HepG2 (cell line): ENCODE data around the gene ALLC. TPM values are rescaled to one million over a fixed set of nuclear protein-coding genes. Genes with fewer than 3 reads are reported as not detected.
"Not testable (repeated sequence)": the region's sequence is repeated elsewhere in the genome, so short reads cannot be mapped to it uniquely, and the experiment has no call there.

Experiments
- ATAC-seq: fragments of 200-7000 bp; cut with Tn5 transposase; 3 replicates; pipeline ENCODE4 v1.9.1; 2020; ENCODE audit warnings: mild to moderate bottlenecking, moderate library complexity
- BruUV-seq: library from RNA; stranded (reverse); fragments of 400-500 nt; replicated peaks from 2 replicates; lab custom pipeline; 2021; lab: Mats Ljungman, UMichigan
- CTCF ChIA-PET: fragments of 300-600 bp; formaldehyde crosslinking; extraction: SDS; loops from one replicate; lab custom pipeline; 2021; ENCODE audit warnings: low total read pairs, inconsistent platforms, low intra/inter-chr PET ratio; lab: Yijun Ruan, JAX
- POLR2A ChIA-PET: fragments of 350-600 bp; sonication (Branson Sonifier 250); formaldehyde crosslinking; loops from one replicate; lab custom pipeline; 2020; ENCODE audit warnings: antibody characterized with exemption, inconsistent platforms; lab: Yijun Ruan, JAX
- DNase-seq: peaks from one replicate; pipeline ENCODE4 v3.0.0-alpha.2; 2015; ENCODE audit warnings: low spot score
- FAIRE-seq: peaks from 3 replicates; lab custom pipeline; 2011; peaks lifted over from hg19 to GRCh38; lab: Jason Lieb, UNC
- H2AFZ ChIP-seq: one replicate; pipeline ENCODE4 v1.6.1; 2011; ENCODE audit warnings: low read length, inconsistent platforms
- H3K27ac ChIP-seq: fragments of 300-600 bp; 3 replicates; pipeline ENCODE4 v1.8.0; 2011; ENCODE audit warnings: mixed run types, mild to moderate bottlenecking, mixed read lengths, low read length, inconsistent platforms; ENCODE audit not compliant: insufficient read depth; ENCODE audit errors: extremely low read length
- H3K27me3 ChIP-seq, 2 experiments: fragments of 200-600 bp in 1 of 2; 2 replicates in 1 of 2; 3 replicates in 1 of 2; pipeline versions ENCODE4 v1.6.0 to v1.8.0; 2011; ENCODE audit warnings: low read length in 2 of 2, mild to moderate bottlenecking in 2 of 2, moderate library complexity in 2 of 2, inconsistent platforms in 1 of 2; ENCODE audit not compliant: insufficient read depth in 2 of 2, control insufficient read depth in 1 of 2
- H3K36me3 ChIP-seq, 2 experiments: fragments of 200-600 bp in 1 of 2; replicated peaks in 1 of 2; 2 replicates in 1 of 2; 3 replicates in 1 of 2; pipeline versions ENCODE4 v1.5.1 to v1.8.0; 2011; ENCODE audit warnings: low read length in 2 of 2, inconsistent platforms in 1 of 2; ENCODE audit not compliant: insufficient read depth in 2 of 2, control insufficient read depth in 1 of 2
- H3K4me1 ChIP-seq: 2 replicates; pipeline ENCODE4 v1.5.1; 2012; ENCODE audit warnings: low read length, inconsistent platforms; ENCODE audit not compliant: insufficient read depth
- H3K4me2 ChIP-seq: 2 replicates; pipeline ENCODE4 v1.6.0; 2011; ENCODE audit warnings: low read depth, low read length, inconsistent platforms
- H3K4me3 ChIP-seq, 3 experiments: fragments of 200-600 bp in 1 of 3; sonication (generic), shearing (Covaris generic) in 1 of 3; replicated peaks in 1 of 3; 2 replicates each; pipeline ENCODE4 v1.5.1; 2011 to 2016; ENCODE audit warnings: low read length in 3 of 3, inconsistent platforms in 2 of 3, low read depth in 2 of 3, mild to moderate bottlenecking in 2 of 3, control low read depth in 1 of 3, mixed read lengths in 1 of 3; ENCODE audit not compliant: insufficient read depth in 1 of 3
- H3K79me2 ChIP-seq: one replicate; pipeline ENCODE4 v1.6.1; 2011; ENCODE audit warnings: low read length, inconsistent platforms; ENCODE audit not compliant: insufficient read depth
- H3K9ac ChIP-seq: 2 replicates; pipeline ENCODE4 v1.6.0; 2011; ENCODE audit warnings: mild to moderate bottlenecking, low read depth, low read length, inconsistent platforms; ENCODE audit not compliant: insufficient read depth
- H3K9me3 ChIP-seq: 2 replicates; pipeline ENCODE4 v1.5.1; 2012; ENCODE audit warnings: mild to moderate bottlenecking, low read length
- H4K20me1 ChIP-seq: 2 replicates; pipeline ENCODE4 v1.6.0; 2011; ENCODE audit warnings: inconsistent platforms, mild to moderate bottlenecking, low read length, moderate library complexity; ENCODE audit not compliant: insufficient read depth
- DDIT3 ChIP-seq: sonication (generic); formaldehyde crosslinking; IDR thresholded peaks from 2 replicates; pipeline ENCODE4 v1.4.0; 2020; ENCODE audit warnings: mild to moderate bottlenecking, missing genetic modification reagents
- NR0B2 ChIP-seq: sonication (generic); formaldehyde crosslinking; IDR thresholded peaks from 2 replicates; pipeline ENCODE4 v1.4.0; 2020; ENCODE audit warnings: mild to moderate bottlenecking, missing genetic modification reagents
- SYNCRIP ChIP-seq: fragments of 200-400 bp; formaldehyde crosslinking; IDR thresholded peaks from 2 replicates; pipeline ENCODE4 v1.6.1; 2018; ENCODE audit warnings: mild to moderate bottlenecking, low read depth, low read length; ENCODE audit not compliant: insufficient read depth
- U2AF2 ChIP-seq: fragments of 200-400 bp; formaldehyde crosslinking; IDR thresholded peaks from 2 replicates; pipeline ENCODE4 v1.6.1; 2017; ENCODE audit warnings: low read depth, mild to moderate bottlenecking, low read length
- ZNF337 ChIP-seq: sonication (generic); formaldehyde crosslinking; IDR thresholded peaks from 2 replicates; pipeline ENCODE4 v1.5.1; 2020; ENCODE audit warnings: missing genetic modification reagents, low read depth, mild to moderate bottlenecking, borderline replicate concordance
- ZNF546 ChIP-seq: sonication (generic); formaldehyde crosslinking; conservative IDR thresholded peaks from 2 replicates; pipeline ENCODE4 v1.8.1; 2023; ENCODE audit warnings: mild to moderate bottlenecking, missing genetic modification reagents
- ZNF576 ChIP-seq: sonication (generic); formaldehyde crosslinking; IDR thresholded peaks from 2 replicates; pipeline ENCODE4 v1.4.0; 2020; ENCODE audit warnings: mild to moderate bottlenecking, missing genetic modification reagents
- ZNF710 ChIP-seq: sonication (generic); formaldehyde crosslinking; IDR thresholded peaks from 2 replicates; pipeline ENCODE4 v1.5.0; 2020; ENCODE audit warnings: mild to moderate bottlenecking, missing genetic modification reagents, borderline replicate concordance
- ZNF883 ChIP-seq: sonication (generic); formaldehyde crosslinking; IDR thresholded peaks from 2 replicates; pipeline ENCODE4 v1.5.1; 2020; ENCODE audit warnings: mild to moderate bottlenecking, missing genetic modification reagents; ENCODE audit errors: not compliant biosample characterization
- ZUFSP ChIP-seq: sonication (generic); formaldehyde crosslinking; IDR thresholded peaks from 2 replicates; pipeline ENCODE4 v1.9.0; 2021; ENCODE audit warnings: missing genetic modification reagents, mild to moderate bottlenecking, borderline replicate concordance
- WGBS: methylation state at CpG from one replicate; pipeline ENCODE4 v1.1.6; 2017; ENCODE audit warnings: low lambda C conversion rate; 5-methylcytosine and 5-hydroxymethylcytosine counted together
- in situ Hi-C: cut with HindIII; loops from 2 replicates; pipeline ENCODE4 v1.10.0; 2017; ENCODE audit warnings: low pct_unique_long_range_greater_than_20kb; ENCODE audit not compliant: extremely low pct_ligation_motif_present
- intact Hi-C: fragments of 100-400 bp; cut with micrococcal nuclease; formaldehyde crosslinking; loops from one replicate; pipeline ENCODE4 v1.10.0; 2022; ENCODE audit not compliant: unreplicated experiment
- polyA plus RNA-seq, 8 experiments: library from polyadenylated mRNA; depleted of rRNA in 3 of 8; stranded (reverse) in 7 of 8; unstranded in 1 of 8; fragments of >200 nt; fragmentation: Illumina TruSeq in 4 of 8; extraction: Trizol in 4 of 8; gene quantifications; 2 replicates each; pipeline versions ENCODE4 v1.2.1 to v1.2.3, GENCODE V29; 2011 to 2016; ENCODE audit warnings: low read depth in 4 of 8, missing spikeins in 1 of 8, mixed read lengths in 1 of 8; ENCODE audit not compliant: insufficient read depth in 1 of 8
- total RNA-seq, 5 experiments: library from RNA; depleted of rRNA; stranded (reverse); fragments of >200 nt; fragmentation: Illumina TruSeq; extraction: Trizol; gene quantifications; 2 replicates each; pipeline ENCODE4 v1.2.3, GENCODE V29; 2016; ENCODE audit warnings: low read depth in 1 of 5

ALLC gene
- total and polyA plus RNA-seq, 2 of the 13 experiments (the other 11 are each of a cell fraction or from before 2014, with no cell fraction given), result 0.08 to 0.11 TPM

- Histone ChIP-seq H2AFZ (no peak overlapping the region), H3K27me3 (peaks cover 2 to 7% of the 10 kb centered on the region in 2 experiments; a peak in 3 of 5 replicates), H3K36me3 (no peaks in the 10 kb centered on the region), H3K4me2 (no peak overlapping the region), H3K4me3 (no peak overlapping the region), H3K4me1 (peaks cover 47% of the 10 kb centered on the region), H4K20me1 (no peaks in the 10 kb centered on the region), H3K9me3 (no peaks in the 10 kb centered on the region), H3K27ac (no peak overlapping the region), H3K9ac (no peak overlapping the region), H3K79me2 (peaks cover 2% of the 10 kb centered on the region)
- ATAC-seq, result no peak
- intact Hi-C loops (no loop called here), in situ Hi-C loops (no loop called here)
- no peak for DNase-seq
- POLR2A ChIA-PET, result no interaction called here
- no peak for FAIRE-seq
- WGBS, result 69% methylated on average over 19 of the region's 19 CpGs
- no TSS peak for BruUV-seq
- TF ChIP-seq ZUFSP (no peak), NR0B2 (CRISPR knock-in tag) (no peak), ZNF883 (CRISPR knock-in tag) (no peak), SYNCRIP (no peak), ZNF576 (CRISPR knock-in tag) (no peak), ZNF337 (no peak), U2AF2 (no peak), ZNF710 (CRISPR knock-in tag) (no peak), ZNF546 (CRISPR knock-in tag) (no peak), DDIT3 (CRISPR knock-in tag) (no peak)
- TF ChIP-seq, all 625 proteins: peak for 0
- CTCF ChIA-PET, result no interaction called here
Observed at GRCh38 chr2:3608373-3609278, 49.4 kb upstream of the ALLC start.

- POLR2A ChIA-PET, intact Hi-C loops, ATAC-seq, CTCF ChIA-PET, H3K9ac ChIP-seq, H3K4me3 ChIP-seq, H4K20me1 ChIP-seq, H3K4me2 ChIP-seq, H3K27me3 ChIP-seq, DNase-seq, H3K79me2 ChIP-seq, H3K27ac ChIP-seq, in situ Hi-C loops, H2AFZ ChIP-seq, H3K9me3 ChIP-seq, BruUV-seq, FAIRE-seq, H3K36me3 ChIP-seq: not testable (repeated sequence)
- 77% methylated on average over 4 of the region's 4 CpGs for WGBS
- H3K4me1 ChIP-seq, result peaks cover 40% of the 10 kb centered on the region
Observed at GRCh38 chr2:3609279-3609673, 48.7 kb upstream of the ALLC start.
